ENCODE results near the gene PDE8B.

- TF ChIP-seq BHLHE40 (IDR thresholded peaks at IDR 0.05; ENCODE audit: borderline replicate concordance) (no peak), FOXA1 (IDR thresholded peaks at IDR 0.05) (no peak), FOXM1 (IDR thresholded peaks at IDR 0.05; ENCODE audit: borderline replicate concordance) (no peak), L3MBTL2 (conservative IDR thresholded peaks at IDR 0.05) (no peak)
Measured at GRCh38 chr5:77398458-77398857, 188.0 kb downstream of the PDE8B start.
